ENCODE results near the gene FAM135A. TPM values are rescaled to one million over a fixed set of nuclear protein-coding genes. Genes with fewer than 3 reads are reported as not detected.

FAM135A gene
- total and polyA plus RNA-seq, 2 of the 13 experiments (the other 11 are each of a cell fraction or from before 2014, with no cell fraction given), result 26.9 to 31.5 TPM

DNA sequence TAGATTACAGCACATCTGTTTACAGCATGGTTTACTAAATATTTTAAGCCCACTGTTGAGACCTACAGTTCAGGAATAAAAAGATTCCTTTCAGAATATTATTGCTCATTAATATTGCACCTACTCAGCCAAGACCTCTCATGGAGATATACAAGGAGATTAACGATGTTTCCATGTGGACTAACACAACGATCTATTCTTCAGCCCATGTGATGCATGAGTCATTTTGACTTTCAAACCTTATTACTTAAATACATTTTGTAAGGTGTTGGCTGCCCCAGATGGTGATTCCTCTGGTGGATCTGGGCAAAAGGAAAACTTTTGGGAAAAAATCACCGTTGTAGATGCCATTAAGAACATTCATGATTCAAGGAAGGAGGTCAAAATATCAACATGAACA, 105.4 kb downstream of the FAM135A start (continued):
- TF ChIP-seq ZNF850 (CRISPR knock-in tag; conservative IDR thresholded peaks at IDR 0.05) (no peak), MLLT10 (CRISPR knock-in tag; IDR thresholded peaks at IDR 0.05) (no peak), ZNF253 (CRISPR knock-in tag; IDR thresholded peaks at IDR 0.05; ENCODE audit: borderline replicate concordance) (no peak), ESRRA (CRISPR knock-in tag; IDR thresholded peaks at IDR 0.05; ENCODE audit: low read depth) (no peak)

DNA sequence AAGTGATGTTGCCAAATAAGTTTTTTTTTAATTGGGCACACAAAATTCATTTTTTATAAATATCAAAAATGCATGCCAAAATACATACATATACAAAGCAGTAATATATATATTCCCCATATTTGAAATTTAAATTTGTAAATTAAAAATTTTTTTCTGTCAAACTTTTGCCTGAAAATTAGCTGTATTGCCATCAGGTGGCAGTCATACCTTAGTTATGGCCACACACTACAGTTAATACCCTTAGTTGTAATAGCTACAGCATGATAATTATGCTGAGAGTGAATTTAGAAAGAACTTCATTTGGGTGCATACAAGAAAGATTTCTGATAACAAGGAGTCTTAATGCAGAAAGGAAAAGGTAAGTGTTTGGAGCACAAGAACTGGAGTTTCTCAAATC, 107.3 kb downstream of the FAM135A start:
- intact Hi-C loops (cut with micrococcal nuclease; ENCODE audit: unreplicated experiment) (loop anchor here (1.0 to 5.0 kb wide), 3 partner anchors 166 to 492 kb away; no protein-coding TSS in a partner anchor), in situ Hi-C loops (cut with HindIII; ENCODE audit: extremely low pct_ligation_motif_present, low pct_unique_long_range_greater_than_20kb) (no loop called here)
- BruUV-seq (replicated peaks), result no TSS peak
- H4K20me1 ChIP-seq (ENCODE audit: insufficient read depth, low read length), result no peaks in the 10 kb centered on the region; the same call in 1 of the 2 replicates
- ChIA-PET CTCF (ENCODE audit: low intra/inter-chr PET ratio, low total read pairs) (interaction anchor here (2.0 kb wide), 1 partner anchor 166 kb away, joined by 10 read pairs; no protein-coding TSS in a partner anchor), POLR2A (no interaction called here)
- no peak overlapping the region for H3K4me2 ChIP-seq (ENCODE audit: low read depth, low read length)
- no peak overlapping the region for H3K9ac ChIP-seq (ENCODE audit: insufficient read depth, low read depth, low read length)
- peaks cover 0 to 1% of the 10 kb centered on the region in 2 experiments; a peak in 3 of 5 replicates for H3K36me3 ChIP-seq (replicated peaks in 1 of 2; ENCODE audit: control insufficient read depth in 1 of 2, insufficient read depth in 2 of 2, low read length in 2 of 2)
- no peaks in the 10 kb centered on the region for H3K9me3 ChIP-seq (ENCODE audit: low read length)
- H3K4me1 ChIP-seq (ENCODE audit: insufficient read depth, low read length), result peaks cover 11% of the 10 kb centered on the region; the same call in 1 of the 2 replicates
- ATAC-seq (no peak), DNase-seq (ENCODE audit: low spot score) (peak; percentile 3), FAIRE-seq (peak; percentile 39)
- TF ChIP-seq, protein P1, sequence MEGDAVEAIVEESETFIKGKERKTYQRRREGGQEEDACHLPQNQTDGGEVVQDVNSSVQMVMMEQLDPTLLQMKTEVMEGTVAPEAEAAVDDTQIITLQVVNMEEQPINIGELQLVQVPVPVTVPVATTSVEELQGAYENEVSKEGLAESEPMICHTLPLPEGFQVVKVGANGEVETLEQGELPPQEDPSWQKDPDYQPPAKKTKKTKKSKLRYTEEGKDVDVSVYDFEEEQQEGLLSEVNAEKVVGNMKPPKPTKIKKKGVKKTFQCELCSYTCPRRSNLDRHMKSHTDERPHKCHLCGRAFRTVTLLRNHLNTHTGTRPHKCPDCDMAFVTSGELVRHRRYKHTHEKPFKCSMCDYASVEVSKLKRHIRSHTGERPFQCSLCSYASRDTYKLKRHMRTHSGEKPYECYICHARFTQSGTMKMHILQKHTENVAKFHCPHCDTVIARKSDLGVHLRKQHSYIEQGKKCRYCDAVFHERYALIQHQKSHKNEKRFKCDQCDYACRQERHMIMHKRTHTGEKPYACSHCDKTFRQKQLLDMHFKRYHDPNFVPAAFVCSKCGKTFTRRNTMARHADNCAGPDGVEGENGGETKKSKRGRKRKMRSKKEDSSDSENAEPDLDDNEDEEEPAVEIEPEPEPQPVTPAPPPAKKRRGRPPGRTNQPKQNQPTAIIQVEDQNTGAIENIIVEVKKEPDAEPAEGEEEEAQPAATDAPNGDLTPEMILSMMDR (CRISPR knock-in tag; IDR thresholded peaks at IDR 0.05), result peak; percentile 36
- TF ChIP-seq SNAI1 (CRISPR knock-in tag; IDR thresholded peaks at IDR 0.05; ENCODE audit: borderline replicate concordance) (no peak), HDAC6 (IDR thresholded peaks at IDR 0.05; ENCODE audit: low read depth, low read length) (no peak), ZNF780A (CRISPR knock-in tag; IDR thresholded peaks at IDR 0.05) (no peak), ATAD3A (CRISPR knock-in tag; IDR thresholded peaks at IDR 0.05) (no peak), STAG1 (CRISPR knock-in tag; IDR thresholded peaks at IDR 0.05) (peak; percentile 62), SMC3 (IDR thresholded peaks at IDR 0.05; ENCODE audit: low read length) (0 out of 2 replicates have a peak, but pooled peaks have one; percentile 11)
- no peak overlapping the region for H3K4me3 ChIP-seq (replicated peaks in 1 of 3; ENCODE audit: insufficient read depth in 1 of 3, low read depth in 2 of 3, low read length in 3 of 3)
- H2AFZ ChIP-seq (ENCODE audit: low read length), result no peak overlapping the region
- H3K27ac ChIP-seq (ENCODE audit: extremely low read length, insufficient read depth, low read length), result no peak overlapping the region
- H3K79me2 ChIP-seq (ENCODE audit: insufficient read depth, low read length), result no peaks in the 10 kb centered on the region
- H3K27me3 ChIP-seq (ENCODE audit: control insufficient read depth in 1 of 2, insufficient read depth in 2 of 2, low read length in 2 of 2), result no peaks in the 10 kb centered on the region
